ENCODE measurements around the gene CD300LF.

The CD300LF gene

GRCh38 chr17:74731347-74731605 is 18.6 kb upstream of the CD300LF start:
- no peak for DNase-seq
- Histone ChIP-seq H3K27ac (no peak overlapping the region), H3K9me3 (ENCODE audit: severe bottlenecking) (no peaks in the 10 kb centered on the region), H3K4me3 (ENCODE audit: low read depth, low read length) (no peak overlapping the region), H3K36me3 (no peaks in the 10 kb centered on the region), H3K27me3 (ENCODE audit: insufficient read depth, low read depth, severe bottlenecking) (no peaks in the 10 kb centered on the region)
- no peak for TF ChIP-seq CTCF (IDR thresholded peaks at IDR 0.05; ENCODE audit: low read depth, low read length)

GRCh38 chr17:74730491-74731346 is 18.0 kb upstream of the CD300LF start:
- H3K4me3 ChIP-seq (ENCODE audit: low read depth, low read length) = no peak overlapping the region
- no peaks in the 10 kb centered on the region for H3K9me3 ChIP-seq (ENCODE audit: severe bottlenecking)
- DNase-seq = no peak
- no peaks in the 10 kb centered on the region for H3K27me3 ChIP-seq (ENCODE audit: insufficient read depth, low read depth, severe bottlenecking)
- H3K36me3 ChIP-seq = no peaks in the 10 kb centered on the region
- TF ChIP-seq CTCF (IDR thresholded peaks at IDR 0.05; ENCODE audit: low read depth, low read length) = no peak
- H3K27ac ChIP-seq = no peak overlapping the region

GRCh38 chr17:74729866-74730265 is 17.1 kb upstream of the CD300LF start:
- no peak for TF ChIP-seq CTCF (IDR thresholded peaks at IDR 0.05; ENCODE audit: low read depth, low read length)
- Histone ChIP-seq H3K9me3 (ENCODE audit: severe bottlenecking) (no peaks in the 10 kb centered on the region), H3K27me3 (ENCODE audit: insufficient read depth, low read depth, severe bottlenecking) (no peaks in the 10 kb centered on the region), H3K4me3 (ENCODE audit: low read depth, low read length) (no peak overlapping the region), H3K27ac (peak overlapping the region; percentile 57), H3K36me3 (no peaks in the 10 kb centered on the region)
- no peak for DNase-seq

GRCh38 chr17:74729368-74729767 is 16.6 kb upstream of the CD300LF start:
- Histone ChIP-seq H3K27me3 (ENCODE audit: insufficient read depth, low read depth, severe bottlenecking) (no peaks in the 10 kb centered on the region), H3K27ac (peak overlapping the region; percentile 57), H3K4me3 (ENCODE audit: low read depth, low read length) (no peak overlapping the region), H3K9me3 (ENCODE audit: severe bottlenecking) (no peaks in the 10 kb centered on the region), H3K36me3 (no peaks in the 10 kb centered on the region)
- no peak for TF ChIP-seq CTCF (IDR thresholded peaks at IDR 0.05; ENCODE audit: low read depth, low read length)
- DNase-seq = peak; percentile 80

GRCh38 chr17:74728702-74729075 is 16.0 kb upstream of the CD300LF start:
- TF ChIP-seq CTCF (IDR thresholded peaks at IDR 0.05; ENCODE audit: low read depth, low read length) = no peak
- Histone ChIP-seq H3K4me3 (ENCODE audit: low read depth, low read length) (no peak overlapping the region), H3K27me3 (ENCODE audit: insufficient read depth, low read depth, severe bottlenecking) (no peaks in the 10 kb centered on the region), H3K9me3 (ENCODE audit: severe bottlenecking) (no peaks in the 10 kb centered on the region), H3K36me3 (no peaks in the 10 kb centered on the region), H3K27ac (peak overlapping the region; percentile 57)
- no peak for DNase-seq

Data from WERI-Rb-1 (cell line).